Astrocyte of the hippocampus (primary cell): ENCODE results near the gene HPS3.
A peak's percentile ranks its signal among the peaks of the same experiment; 100 is the strongest.
"Not testable (repeated sequence)": the region's sequence is repeated elsewhere in the genome, so short reads cannot be mapped to it uniquely, and the experiment has no call there.

Source experiments
- DNase-seq: peaks from one replicate; pipeline ENCODE4 v3.0.0; 2011; ENCODE audit warnings: low read depth, low spot score

The HPS3 gene

DNA sequence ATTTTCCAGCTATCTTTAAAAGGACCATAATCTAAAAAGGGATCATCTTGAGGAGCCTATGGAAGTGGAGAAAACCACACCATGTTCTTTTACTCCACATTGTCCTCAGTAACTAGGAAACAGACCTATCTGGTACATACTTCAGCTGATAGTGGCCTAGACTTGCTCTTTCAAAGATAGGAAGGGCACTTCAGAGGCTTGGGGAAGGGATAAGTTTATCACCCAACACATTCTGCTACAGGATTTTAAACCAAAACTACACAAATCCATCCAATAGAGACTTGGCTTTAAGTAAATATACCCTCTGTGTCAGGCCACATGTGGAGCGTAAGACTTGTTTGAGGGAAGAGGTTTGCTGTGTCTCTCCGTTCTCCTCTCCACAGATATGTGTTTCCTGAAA is 56.8 kb downstream of the HPS3 start:
- no peak for DNase-seq

DNA sequence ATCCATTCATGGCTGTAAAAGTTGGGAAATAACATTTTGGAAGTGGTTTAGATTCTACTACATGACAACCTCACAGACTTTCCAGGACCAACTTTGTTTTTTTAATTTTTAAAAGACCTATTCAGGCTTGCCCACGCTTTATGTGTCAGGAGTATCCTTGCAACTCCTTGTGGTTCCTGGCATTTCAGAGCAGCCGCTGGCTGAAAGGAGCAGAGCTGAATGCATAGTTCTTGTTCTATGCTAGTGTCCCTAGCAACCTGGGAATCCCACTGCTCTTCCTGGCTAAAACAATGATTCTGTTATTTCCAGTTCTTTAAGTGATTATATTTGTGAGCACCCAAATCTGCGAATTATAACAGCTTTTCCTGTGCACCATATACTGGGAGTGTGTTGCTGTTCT is 57.3 kb downstream of the HPS3 start:
- DNase-seq: no peak

DNA sequence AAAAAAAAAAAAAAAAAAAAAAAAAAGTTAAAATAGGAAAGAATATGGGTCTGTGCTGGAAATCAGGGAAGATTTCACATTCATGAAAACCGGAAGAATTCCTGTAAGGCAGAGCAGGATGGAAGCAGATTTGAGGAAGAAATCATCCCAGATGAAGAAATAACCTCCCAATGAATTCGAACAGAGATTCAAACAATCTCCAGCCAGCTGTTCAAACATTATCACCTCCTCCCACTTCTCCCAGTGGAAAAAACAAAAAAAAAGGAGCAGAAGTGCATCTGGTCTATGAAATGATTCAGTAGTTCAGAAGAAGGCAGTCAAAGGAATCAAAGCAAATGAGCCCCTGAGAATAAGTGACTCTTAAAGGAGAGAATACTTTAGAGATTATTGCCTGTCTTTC is 59.1 kb downstream of the HPS3 start:
- no peak for DNase-seq

DNA sequence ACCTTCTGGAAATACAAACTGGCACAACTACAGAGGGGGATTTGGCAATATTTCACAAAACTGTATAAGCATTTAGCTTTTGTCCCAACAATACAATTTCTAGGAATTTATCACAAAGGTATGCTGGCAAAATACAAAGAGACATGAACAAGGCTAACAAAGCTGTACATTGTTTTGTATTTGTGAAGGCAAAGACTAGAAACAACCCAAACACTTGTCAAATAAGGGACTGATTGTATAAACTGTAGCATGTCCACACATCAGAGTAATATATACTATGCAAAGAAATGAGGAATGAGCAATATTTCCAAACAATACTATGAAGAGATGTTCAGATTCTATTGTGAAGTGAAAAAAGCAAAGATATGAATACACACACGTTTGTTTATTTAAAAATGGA is 65.8 kb downstream of the HPS3 start:
- no peak for DNase-seq

DNA sequence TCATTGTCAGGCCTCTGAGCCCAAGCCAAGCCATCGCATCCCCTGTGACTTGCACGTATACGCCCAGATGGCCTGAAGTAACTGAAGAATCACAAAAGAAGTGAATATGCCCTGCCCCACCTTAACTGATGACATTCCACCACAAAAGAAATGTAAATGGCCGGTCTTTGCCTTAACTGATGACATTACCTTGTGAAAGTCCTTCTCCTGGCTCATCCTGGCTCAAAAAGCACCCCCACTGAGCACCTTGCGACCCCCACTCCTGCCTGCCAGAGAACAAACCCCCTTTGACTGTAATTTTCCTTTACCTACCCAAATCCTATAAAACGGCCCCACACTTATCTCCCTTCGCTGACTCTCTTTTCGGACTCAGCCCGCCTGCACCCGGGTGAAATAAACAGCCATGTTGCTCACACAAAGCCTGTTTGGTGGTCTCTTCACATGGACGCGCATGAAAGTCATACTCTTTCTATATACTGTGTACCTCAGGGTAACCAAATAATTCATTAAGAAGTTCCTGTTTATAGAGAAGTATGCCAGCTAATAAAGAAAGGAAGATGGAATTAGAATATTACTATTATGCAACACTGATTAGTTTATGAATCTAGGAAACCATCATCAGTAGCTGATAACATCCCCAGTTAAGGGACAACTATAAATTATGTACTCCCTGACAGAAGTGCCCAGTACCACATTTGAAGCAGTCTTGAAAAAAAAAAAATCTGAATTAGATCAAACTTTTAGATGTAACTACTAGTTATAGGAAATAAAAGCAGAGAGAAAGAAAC is 67.6 kb downstream of the HPS3 start:
- DNase-seq: not testable (repeated sequence)

DNA sequence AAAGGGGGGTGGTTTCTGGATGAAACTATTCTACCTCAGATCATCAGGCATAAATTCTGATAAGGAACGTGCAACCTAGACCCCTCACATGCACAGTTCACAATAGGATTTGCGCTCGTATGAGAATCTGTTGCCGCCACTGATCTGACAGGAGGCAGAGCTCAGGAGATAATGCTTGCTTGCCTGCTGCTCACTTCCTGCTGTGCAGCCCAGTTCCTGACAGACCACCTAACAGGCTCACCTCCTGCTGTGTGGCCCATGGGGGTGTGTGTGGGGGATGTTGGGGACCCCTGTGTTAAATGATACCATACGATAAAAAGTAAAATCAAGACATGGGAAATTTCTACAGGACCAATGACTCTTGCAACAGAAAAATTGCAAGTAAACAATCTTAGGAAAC is 68.2 kb downstream of the HPS3 start:
- no peak for DNase-seq

DNA sequence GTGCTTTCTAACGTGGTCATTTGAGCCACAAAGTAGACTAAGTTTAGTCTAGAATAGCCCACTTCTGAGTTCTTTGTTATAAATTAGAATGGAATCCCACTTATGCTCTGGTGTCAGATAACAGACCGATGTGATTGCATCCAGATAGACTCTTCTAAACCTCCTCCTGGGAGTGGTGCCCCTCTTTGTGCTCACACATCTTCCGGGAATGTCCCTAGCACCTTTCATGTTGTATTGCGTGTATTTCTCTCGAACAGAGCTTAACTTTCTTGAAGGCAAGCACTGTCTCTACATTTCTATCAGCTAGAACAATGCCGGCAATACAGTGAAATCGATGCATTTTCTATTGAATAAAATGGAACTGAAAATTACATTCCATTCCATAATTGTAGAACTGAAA is 69.2 kb downstream of the HPS3 start:
- DNase-seq: peak; percentile 42

DNA sequence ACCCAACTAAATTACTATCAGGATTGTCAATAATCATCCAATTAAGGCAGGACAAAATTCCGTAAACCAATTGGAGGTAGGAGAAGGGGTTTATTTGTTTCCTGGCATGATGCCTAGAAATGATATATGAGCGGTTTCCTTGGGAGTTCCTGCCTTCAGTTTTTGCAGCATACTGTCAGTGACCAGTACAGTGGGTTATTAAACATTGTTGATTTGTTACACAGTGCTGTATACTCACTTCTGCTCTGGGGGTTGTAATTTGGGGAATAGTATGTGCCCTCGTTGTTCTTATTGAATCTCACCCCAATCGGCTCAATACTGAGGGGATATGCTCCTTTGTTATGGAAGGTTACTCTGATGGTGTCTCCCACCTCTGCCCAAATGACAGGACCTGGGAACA is 70.0 kb downstream of the HPS3 start:
- no peak for DNase-seq

DNA sequence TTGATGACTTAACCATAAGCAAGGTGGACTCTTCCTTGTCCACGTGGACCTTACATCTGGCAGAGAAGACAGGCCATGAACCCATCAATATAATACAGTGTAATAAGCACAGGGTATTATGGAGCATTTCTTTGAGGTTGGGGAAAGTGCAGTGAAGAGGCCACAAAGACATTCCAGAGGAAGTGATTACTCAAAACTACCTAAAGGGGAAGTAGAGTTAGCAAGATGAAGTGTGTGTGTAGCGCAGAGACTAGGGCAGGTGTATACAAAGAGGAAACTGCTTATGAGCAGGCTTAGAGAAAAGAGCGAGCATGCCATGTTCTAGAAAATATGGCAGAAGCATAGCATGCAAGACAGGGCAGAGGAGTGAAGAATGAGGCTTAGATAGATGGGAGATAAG is 74.3 kb downstream of the HPS3 start:
- no peak for DNase-seq

DNA sequence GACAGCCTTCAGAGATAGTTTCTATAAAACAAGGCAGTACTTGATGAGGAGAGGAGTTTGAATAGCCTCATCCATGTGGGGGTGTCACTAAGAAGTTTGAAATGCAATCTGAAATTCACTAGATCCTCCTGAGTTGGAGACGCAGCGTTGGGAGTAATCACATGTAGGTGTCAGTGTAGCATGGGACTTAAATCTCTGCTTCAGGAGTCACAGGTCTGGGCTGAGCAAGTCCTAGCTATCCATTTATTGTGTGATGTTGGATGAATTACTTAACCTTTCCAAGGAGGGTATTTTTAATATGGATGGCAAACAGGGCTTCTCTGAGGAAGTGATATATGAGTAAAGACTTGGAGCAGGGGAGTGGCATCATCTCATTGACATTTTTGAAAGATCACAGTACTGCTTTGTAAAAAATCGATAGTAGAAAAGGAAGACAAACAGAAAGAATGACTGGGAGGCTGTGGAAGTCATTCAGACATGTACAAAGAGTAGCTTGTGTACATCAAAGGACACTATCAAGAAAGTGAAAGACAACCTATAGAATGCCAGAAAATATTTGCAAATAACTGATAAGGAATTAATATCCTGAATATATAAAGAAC is 75.1 kb downstream of the HPS3 start:
- DNase-seq: no peak

DNA sequence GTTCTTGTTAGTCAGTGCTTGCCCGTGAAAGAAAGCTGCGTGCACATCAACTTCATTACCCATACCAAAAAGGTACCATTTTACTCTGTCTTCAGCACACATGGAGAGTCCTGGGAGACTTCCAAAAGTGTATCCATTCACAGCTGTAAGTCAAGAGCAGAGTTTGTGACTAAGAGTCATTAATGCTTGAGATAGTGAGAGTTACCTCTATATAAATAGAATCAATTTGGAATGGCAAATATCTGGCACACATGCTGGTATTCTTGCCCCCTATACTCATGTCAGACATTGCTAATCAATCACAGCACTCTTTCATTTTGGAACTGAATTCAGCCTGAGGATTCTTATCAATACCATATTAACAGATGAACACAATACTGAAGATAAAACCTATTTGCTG is 78.0 kb downstream of the HPS3 start:
- no peak for DNase-seq

DNA sequence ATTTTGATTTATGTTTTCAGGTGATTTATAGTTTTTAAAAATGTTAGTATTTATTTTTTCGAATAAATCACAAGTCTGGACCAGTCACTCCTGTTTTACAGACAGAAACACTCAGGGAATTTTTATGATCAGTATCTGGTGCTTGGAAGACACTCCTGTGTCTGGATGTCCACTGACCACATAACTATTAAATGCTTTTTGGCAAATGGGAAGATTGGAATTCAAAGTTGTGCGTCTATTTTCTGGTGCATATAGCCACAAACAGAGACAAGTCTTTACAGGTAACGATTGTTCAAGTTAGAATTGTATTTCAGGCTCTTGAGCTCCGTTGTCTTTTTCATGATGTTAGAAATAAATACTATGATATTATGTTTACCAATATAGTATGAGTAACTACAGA is 80.0 kb downstream of the HPS3 start:
- DNase-seq: no peak

DNA sequence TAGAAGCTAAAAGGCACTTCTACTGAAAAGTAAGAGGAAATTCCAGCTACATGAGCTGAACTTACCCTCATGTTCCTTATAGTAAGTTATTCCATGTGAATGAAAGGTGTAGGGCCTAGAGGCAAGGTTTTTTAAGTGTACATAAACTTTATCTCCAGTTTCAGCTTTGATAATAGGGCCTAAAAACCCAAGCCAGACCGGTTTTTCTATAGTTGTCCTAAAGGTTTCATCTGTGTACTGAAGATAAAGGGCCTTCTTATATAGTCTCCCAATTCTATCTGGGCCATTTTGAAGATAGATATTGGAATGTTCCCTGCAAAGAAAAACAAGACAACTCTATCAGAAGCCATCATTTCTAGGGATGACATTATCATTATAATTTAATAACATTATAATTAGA is 82.9 kb downstream of the HPS3 start:
- DNase-seq: no peak

DNA sequence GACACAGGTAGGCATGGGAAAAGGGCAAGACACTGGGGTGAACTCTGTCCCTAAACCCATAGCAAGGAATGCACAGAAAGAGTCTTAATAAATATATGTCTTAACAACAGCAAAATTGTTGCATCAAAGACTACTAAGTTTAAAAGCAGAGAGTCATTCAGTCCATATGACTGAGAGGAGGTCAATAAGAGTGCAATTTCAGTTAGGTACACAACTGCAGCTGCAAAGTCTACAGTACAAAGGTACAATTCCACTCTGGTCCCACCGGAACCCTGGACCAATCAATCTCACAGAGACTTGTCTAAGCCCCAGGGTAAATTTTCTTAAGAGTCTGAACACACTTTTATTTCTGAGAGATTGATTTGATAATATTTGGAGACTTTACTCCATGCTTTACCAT is 85.3 kb downstream of the HPS3 start:
- DNase-seq: no peak

DNA sequence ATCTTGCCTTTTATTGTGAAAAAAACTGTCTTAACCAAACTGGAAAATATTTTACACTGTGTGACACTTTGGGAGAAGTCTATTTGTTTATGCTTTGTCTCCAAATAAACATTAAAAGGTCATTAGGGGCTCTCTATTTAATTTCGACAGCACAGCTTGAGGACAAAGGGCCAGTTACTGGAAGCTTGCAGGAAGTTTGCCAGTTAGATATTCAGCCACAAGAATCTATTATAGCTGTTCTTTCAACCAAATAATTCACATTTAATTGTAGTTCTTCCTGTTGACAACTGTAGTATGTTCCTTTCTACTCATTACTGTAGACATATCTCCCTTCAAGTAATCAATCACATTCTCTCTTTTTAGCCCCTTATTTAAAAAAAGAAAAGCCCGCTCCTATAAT is 86.1 kb downstream of the HPS3 start:
- DNase-seq: peak; percentile 68

DNA sequence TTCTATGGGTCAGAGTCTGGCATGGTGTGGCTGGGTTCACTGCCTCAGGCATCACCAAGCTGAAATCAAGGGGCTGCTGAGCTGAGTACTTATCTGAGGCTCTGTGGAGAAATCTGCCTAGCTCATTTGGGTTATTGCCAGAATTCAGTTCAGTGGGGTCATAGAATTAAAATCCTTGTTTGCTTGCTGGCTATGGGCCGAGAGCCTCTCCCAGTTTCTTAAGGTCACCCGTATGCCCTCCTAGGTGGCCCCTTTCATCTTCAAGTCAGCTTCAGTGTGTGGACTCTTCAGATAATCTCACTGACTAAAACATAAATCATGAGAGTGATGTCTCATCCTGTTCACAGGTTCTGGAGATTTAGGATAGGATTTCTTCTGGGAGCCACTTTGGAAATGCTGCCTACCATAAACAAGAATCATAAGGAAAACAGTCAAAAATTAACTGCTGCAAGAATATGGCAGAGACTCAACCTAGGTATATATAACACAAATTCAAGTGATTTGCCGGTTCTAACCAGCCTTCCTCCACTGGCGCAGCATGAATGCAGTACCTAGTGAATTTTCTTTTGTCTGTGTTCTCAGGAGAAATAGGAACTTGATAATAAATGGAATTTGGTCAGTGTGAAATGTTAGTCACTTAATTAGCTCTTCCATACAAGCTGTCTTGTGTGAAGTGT is 86.9 kb downstream of the HPS3 start:
- peak; percentile 45 for DNase-seq

DNA sequence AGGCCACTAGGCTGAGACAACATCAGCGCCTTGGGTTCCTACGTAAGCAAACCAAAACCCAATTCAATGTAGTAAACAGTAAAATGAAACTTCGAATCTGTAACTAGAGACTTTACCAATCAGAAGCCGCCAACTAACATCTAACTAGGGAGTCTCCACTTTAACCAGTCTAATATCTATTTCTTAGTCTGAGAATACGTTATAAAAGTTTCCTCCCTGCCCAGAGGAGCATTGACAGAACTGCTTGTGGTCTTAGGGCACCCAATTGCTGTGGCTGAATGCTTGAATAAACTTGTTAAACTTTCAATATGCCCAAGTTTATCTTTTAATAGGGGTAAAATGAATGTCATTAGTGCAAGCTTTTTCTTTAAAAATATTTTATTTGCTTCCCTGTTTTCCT is 87.9 kb downstream of the HPS3 start:
- no peak for DNase-seq

DNA sequence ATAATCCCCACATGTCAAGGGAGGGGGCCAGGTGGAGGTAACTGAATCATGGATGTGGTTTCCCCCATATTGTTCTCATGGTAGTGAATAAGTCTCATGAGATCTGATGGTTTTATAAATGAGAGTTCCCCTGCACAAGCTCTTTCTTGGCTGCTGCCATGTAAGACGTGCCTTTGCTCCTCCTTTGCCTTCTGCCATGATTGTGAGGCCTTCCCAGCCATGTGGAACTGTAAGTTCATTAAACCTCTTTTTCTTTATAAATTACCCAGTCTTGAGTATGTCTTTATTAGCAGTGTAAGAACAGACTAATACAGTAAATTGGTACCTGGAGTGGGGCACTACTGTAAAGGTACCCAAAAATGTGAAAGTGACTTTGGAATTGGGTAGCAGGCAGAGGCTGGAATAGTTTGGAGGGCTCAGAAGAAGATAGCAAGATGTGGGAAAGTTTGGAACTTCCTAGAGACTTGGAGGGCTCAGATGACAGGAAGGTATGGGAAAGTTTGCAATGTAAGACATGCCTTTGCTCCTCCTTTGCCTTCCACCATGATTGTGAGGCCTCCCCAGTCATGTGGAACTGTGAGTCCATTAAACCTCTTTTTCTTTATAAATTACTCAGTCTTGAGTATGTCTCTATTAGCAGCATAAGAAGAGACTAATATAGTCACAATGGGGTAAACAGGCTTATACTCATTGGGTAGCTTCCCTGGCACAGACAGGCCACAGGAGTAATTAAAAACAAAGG is 90.1 kb downstream of the HPS3 start:
- not testable (repeated sequence) for DNase-seq

DNA sequence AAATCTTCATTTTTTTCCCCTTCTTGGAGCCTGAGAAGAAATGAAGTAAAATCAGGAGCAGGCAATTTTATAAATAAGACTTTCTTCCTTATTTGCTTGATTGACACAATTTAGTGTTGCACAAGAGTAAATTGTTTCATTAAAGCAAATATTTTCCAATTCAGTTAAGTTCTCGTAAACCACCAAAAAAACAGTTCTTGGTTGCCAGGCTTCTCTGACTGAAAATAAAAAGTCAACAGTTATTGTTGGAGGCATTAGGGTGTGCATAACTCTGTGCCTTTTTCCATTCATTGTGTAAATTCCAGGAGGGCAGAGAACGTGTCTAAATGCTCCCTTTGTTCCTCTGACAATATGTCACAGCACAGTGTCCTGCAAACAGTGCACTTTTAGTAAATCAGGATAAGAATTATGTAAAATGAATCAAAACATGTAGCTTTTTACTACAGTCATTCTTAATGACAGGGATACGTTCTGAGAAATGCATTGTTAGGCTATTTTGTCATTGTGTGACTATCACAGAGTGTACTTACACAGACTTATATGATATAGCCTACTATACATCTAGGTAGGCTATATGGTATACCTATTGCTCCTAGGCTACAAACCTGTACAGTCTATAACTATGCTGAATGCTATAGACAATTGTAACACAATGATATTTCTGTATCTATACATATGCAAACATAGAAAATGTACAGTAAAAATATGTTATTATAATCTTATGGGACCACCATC is 92.5 kb downstream of the HPS3 start, which contains the start of gene CP:
Gene CP, minus strand, starts transcription at position 47 of the 735 bp plus-strand sequence. Its CDS starts 37 bp downstream, at position 10.
- DNase-seq: peak; percentile 80
